ENCODE data around the gene MST1.

Gene MST1

DNA sequence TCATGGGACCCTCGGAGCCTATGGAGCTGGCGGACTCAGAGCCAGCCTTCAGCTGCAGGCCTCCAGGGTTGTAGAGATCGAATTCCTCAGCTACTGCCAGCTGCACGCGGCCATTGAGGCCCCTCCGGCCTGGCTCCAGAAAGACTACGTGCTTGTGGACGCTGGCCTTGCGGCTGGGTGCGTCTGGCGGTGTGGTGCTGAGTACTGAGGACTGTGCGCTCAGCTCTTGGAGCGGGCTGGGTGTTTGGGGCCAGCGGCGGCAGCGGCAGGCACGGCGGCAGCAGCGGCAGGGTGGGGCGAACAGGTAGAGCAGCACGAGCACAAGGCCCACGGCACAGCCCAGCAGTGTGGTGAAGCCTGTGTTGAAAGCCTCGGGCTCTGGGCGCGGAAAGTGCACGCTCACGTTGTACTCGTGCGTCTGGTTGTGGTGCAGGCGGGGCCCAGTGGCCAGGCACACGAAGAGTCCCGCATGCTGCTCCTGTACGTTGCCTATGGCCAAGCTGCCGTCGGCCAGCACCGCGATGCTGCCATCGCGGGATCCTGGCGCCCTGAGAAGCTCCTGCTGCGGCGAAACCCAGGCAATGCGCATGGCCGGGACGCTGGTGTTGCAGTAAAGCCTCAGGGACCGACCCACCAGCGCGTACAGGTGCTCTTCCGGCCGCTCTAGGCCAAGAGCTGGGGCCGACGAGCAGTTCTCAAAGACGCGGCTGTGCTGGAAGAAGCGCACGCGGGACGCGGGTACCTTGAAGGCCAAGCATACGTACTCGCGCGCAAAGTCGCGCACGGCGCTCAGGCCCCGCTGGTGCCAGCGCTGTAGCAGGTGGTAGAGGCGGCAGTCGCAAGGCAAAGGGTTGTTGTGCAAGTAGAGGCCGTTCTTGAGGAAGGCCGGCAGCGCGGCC lies 28.9 kb upstream of the MST1 start:
- DNase-seq = no peak

DNA sequence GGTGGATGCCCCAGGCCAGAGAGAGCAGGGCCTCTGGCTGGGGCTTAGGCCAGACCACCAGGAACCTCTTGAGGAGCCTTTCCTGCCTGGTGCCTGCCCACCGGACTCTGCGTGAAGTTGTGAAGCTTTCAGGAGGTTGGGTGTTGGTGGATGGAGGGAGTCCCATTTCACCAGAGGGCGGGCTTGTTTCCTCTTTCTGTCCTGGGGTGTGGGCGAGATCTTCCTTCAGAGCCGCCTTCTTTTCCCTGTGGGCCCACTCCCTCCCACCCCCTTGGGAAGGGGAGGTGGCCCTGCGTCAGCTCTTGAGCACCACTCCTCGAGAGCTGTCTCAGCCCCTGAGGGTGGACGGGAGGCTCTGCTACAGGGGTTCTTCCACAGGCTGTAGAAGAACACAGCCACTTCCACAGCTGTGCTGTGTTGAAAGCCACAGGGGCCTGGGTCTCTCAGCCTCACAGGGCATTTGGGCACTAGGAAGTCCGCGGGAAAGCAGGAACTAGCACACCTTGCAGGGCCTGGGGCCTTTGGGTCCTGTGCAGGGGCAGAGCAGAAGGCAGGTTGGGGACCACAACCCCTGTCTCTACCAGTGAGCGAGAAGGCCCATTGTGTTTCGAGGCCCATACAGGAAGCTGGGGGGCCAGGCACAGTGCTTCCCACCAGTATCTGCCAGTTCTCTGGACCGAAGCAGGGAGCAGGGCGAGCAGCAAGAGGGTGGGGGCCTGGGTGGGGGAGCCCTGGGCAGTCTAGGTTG lies 28.1 kb upstream of the MST1 start:
- DNase-seq = no peak

GRCh38 chr3:49716691-49717210 lies 27.5 kb upstream of the MST1 start:
- no peak for DNase-seq

DNA sequence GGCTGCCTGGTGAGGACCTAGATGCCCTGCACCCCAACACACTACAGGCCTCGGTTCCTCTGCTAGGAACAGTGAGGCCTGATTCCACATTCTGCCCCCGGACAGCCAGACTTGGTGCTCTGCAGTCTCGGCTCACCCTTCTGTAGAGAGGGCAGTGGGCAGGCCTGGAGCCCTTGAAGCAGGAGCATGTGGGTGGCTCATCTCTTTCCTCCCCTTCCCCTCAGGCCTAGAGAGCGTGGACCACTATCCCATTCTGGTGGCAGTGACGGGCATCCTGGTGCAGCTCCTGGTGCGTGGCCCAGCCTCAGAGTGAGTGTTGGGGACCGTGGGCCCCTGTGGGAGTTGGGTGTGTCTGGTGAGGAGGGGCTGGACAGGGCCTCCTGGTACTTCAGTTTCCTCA lies 26.9 kb upstream of the MST1 start:
- no peak for DNase-seq

DNA sequence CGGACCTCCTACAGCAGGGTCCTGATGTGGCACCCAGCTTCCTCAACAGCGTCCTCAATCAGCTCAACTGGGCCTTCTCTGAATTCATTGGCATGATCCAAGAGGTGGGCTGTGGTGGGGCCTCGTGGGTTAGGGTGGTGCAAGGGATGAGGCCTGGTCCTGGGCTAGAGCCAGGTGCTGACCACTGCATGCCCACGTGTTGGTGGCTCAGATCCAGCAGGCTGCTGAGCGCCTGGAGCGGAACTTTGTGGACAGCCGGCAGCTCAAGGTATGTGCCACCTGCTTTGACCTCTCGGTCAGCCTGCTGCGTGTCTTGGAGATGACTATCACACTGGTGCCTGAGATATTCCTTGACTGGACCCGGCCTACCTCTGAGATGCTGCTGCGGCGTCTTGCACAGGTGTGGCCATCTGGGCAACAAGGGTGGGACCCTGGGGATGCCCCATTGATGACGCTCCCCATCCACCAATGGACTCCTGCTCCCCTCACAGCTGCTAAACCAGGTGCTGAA lies 26.4 kb upstream of the MST1 start:
- DNase-seq = no peak

GRCh38 chr3:49714728-49715550 lies 25.7 kb upstream of the MST1 start:
- DNase-seq = no peak

GRCh38 chr3:49713336-49714105 lies 24.2 kb upstream of the MST1 start:
- no peak for DNase-seq

DNA sequence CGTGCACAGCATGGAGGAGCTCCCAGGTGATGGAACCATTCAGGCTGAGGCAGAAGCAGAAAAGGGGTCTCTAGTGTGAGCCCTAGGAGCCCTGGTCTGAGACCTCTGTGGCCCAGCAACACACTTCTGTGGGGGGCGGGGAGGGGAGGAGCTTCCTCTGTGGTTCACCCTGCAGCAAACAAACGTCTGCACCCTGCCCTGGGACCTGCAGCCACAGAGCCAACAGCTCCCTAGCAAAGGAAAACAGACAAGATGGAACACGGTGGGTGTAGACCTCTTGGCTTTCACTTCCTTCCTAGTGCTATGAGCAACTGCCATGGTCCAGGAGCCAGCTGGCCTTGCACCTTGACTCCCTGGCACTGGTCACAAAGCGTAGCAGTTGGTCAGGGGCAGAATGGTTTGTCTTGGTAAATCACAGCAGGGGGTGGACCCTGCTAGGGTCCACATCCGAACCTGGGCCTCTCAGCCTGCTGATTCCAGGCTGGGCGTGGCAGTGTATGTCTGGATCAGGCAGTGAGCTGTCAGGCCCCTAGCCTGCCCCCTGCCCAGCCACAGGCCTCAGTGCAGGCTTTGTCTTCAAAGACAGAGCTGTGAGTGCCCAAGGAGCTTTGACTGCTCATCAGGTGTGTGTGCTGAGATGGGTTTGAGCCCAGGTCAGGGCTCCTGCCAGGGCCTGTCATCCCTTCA lies 23.5 kb upstream of the MST1 start:
- DNase-seq = no peak

DNA sequence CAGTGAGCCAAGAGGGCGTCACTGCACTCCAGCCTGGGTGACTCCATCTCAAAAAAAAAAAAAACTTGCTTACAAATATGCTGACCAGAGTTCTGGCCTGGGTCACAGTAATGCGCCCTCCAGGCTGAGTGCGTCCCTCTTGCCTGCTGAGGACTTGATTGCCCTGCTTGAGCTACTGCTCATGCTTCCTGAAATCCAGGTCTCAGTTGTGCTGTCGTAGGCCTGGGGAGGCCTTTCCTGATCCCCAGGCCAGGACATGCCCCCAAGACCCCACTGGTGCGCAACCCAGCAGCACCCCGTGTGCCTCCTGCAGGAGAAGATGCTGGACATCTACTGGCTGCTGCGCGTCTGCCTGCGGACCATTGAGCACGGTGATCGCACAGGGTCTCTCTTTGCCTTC lies 22.9 kb upstream of the MST1 start:
- DNase-seq = no peak

DNA sequence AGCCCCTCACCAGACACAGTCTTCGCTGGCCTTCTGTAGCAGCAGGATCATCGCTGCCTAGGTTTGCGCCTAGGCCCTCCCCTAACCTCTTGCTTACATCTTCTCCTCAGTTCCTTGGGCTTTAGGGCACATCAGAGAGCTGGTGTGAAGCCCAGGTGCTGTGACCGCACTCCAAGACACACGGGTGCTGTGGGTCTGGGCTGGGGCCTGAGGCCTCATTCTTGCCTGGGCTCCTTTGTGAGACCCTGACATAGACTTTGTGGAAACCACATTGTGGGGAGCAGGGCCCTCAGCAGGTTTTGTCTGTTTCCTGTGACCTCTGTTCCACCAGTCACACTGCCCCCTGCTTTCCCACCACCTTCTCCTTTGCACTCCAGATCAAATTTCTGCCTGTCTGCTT lies 22.2 kb upstream of the MST1 start:
- DNase-seq = no peak

GRCh38 chr3:49709852-49710251 lies 20.6 kb upstream of the MST1 start:
- no peak for DNase-seq

DNA sequence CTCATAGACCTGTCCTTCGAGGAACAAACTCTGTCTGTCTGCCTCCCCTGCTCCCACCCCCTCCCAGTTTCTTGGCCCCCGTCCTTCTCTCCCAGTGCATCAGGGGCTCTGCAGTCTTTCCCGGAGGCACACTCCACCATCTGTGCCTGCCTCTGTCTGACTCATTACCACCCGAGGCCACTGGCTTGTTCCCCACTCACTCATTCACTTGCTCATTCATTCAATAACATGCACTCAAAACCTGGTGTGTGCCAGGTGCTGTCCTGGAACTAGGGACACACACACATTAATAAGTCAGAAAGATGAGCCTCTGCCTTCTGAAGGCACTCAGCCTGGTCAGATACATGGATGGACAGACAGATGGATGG lies 17.8 kb upstream of the MST1 start:
- no peak for DNase-seq

DNA sequence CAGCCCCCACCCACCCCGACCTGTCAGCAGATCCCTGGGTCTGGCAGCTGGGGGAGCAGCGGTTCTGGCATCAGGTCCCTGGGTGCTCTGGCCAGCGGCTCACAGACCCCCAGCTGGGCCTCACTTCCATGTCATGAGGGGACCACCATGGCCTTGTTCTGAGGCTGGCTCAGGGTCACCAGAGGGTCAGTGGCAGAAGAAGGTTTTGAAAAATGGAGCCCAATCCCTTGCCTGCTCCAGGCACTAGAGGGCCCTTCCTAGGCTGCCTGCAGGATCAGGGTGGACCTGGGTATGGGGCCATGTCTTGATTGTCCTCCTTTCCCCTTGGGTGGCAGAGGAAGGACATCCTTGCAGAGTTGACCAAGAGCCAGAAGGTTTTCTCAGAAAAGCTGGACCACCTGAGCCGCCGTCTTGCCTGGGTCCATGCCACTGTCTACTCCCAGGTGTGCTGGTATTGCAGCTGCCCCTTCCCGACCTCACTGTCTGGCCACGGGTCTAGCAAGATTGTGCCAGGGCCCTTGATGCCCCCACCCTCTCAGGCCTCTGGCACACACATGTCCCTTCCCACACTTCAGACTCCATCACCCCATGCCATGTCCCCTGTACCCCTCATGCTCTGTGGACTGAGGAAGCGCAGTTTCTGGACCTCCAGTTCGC lies 17.3 kb upstream of the MST1 start:
- no peak for DNase-seq

GRCh38 chr3:49705390-49705960 lies 16.2 kb upstream of the MST1 start:
- no peak for DNase-seq

GRCh38 chr3:49704629-49705028 lies 15.4 kb upstream of the MST1 start:
- DNase-seq = no peak

- no peak for DNase-seq
Measured at GRCh38 chr3:49703956-49704355, 14.7 kb upstream of the MST1 start.

DNA sequence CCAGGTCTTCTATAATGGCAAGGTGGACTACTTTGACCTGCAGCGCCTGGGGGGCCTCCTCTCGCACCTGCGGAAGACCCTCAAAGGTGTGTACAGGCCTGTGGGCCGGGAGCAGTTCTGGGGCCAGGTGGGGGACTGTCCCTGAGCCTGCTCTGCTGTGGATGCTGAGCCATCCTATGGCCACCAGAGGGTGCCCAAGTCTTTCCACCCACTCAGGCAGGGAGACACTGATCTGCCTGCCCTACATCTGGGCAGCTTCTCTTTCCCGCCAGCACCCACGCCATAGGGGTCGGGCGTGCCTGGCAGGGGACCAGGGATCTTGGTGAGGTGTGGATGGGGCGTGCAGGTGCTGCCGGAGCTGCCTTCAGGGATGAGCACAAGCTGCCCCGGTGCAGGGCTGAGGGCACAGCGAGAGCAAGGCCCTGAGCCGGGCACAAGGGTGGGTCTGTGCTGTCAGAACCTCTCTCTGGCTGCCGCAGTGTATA lies 14.2 kb upstream of the MST1 start:
- no peak for DNase-seq

GRCh38 chr3:49702672-49703071 lies 13.4 kb upstream of the MST1 start:
- no peak for DNase-seq

- no peak for DNase-seq
Measured at GRCh38 chr3:49701388-49702077, 12.3 kb upstream of the MST1 start.
